Thoracic aorta (tissue), 2 donors: ENCODE data around the gene ZCCHC3. TPM values are rescaled to one million over a fixed set of nuclear protein-coding genes. Genes with fewer than 3 reads are reported as not detected.

Experiments used
- ATAC-seq: fragments of 150-250 bp; one replicate; pipeline ENCODE4 v1.8.0; 2017; ENCODE audit warnings: low read depth; ENCODE audit not compliant: insufficient number of reproducible peaks, low FRiP score
- DNase-seq: peaks from one replicate; pipeline ENCODE4 v3.0.0-alpha.2; 2020; ENCODE audit warnings: low spot score
- H3K27ac ChIP-seq, 2 donors: fragments of 200-600 bp; sonication (generic); 1 replicate in 1 of 2; 2 replicates in 1 of 2; pipeline ENCODE4 v1.5.1; 2016; ENCODE audit warnings: mild to moderate bottlenecking in 2 of 2, moderate library complexity in 2 of 2
- H3K27me3 ChIP-seq: fragments of 200-600 bp; sonication (generic); replicated peaks from 2 replicates; pipeline ENCODE4 v1.6.0; 2016; ENCODE audit warnings: mild to moderate bottlenecking; ENCODE audit not compliant: insufficient read depth
- H3K36me3 ChIP-seq: fragments of 200-600 bp; sonication (generic); one replicate; pipeline ENCODE4 v1.5.1; 2016
- H3K4me1 ChIP-seq, 2 donors: fragments of 200-600 bp; sonication (generic); 1 replicate in 1 of 2; 2 replicates in 1 of 2; pipeline versions ENCODE4 v1.5.1 to v1.6.0; 2016; ENCODE audit warnings: low read depth in 2 of 2, mild to moderate bottlenecking in 1 of 2; ENCODE audit not compliant: control insufficient read depth in 1 of 2
- H3K4me3 ChIP-seq: fragments of 200-600 bp; sonication (generic); 2 replicates; pipeline ENCODE4 v1.5.1; 2016; ENCODE audit warnings: mild to moderate bottlenecking
- H3K9me3 ChIP-seq: fragments of 200-600 bp; sonication (generic); 2 replicates; pipeline ENCODE4 v1.5.1; 2016
- total RNA-seq, 2 donors: library from RNA; depleted of rRNA; stranded (reverse); fragments of >200 nt; gene quantifications; one replicate each; pipeline versions ENCODE4 v1.1.0 to v1.2.3, GENCODE V29; 2016
- TF ChIP-seq, protein P1 (sequence below): fragments of 200-600 bp; sonication (generic); IDR thresholded peaks from one replicate; pipeline ENCODE4 v1.5.1; 2019; ENCODE audit warnings: antibody characterized with exemption

Gene ZCCHC3
- total RNA-seq, 2 donors from 2014 or later, result 14.4 to 19.5 TPM

GRCh38 chr20:346640-347316, 49.4 kb downstream of the ZCCHC3 start, which contains the start of gene NRSN2:
Gene NRSN2, plus strand, starts transcription at chr20:347111. Its CDS starts 2,533 bp downstream, at chr20:349644.
- H3K4me1 ChIP-seq, result peaks cover 0 to 15% of the 10 kb centered on the region in 2 donors
- peak within 1 kb of the TSS; percentile 90 to 95 for H3K27ac ChIP-seq
- no peaks in the 10 kb centered on the region for H3K9me3 ChIP-seq
- TF ChIP-seq, protein P1, sequence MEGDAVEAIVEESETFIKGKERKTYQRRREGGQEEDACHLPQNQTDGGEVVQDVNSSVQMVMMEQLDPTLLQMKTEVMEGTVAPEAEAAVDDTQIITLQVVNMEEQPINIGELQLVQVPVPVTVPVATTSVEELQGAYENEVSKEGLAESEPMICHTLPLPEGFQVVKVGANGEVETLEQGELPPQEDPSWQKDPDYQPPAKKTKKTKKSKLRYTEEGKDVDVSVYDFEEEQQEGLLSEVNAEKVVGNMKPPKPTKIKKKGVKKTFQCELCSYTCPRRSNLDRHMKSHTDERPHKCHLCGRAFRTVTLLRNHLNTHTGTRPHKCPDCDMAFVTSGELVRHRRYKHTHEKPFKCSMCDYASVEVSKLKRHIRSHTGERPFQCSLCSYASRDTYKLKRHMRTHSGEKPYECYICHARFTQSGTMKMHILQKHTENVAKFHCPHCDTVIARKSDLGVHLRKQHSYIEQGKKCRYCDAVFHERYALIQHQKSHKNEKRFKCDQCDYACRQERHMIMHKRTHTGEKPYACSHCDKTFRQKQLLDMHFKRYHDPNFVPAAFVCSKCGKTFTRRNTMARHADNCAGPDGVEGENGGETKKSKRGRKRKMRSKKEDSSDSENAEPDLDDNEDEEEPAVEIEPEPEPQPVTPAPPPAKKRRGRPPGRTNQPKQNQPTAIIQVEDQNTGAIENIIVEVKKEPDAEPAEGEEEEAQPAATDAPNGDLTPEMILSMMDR, result no peak
- H3K36me3 ChIP-seq, result peaks cover 8% of the 10 kb centered on the region
- no peaks in the 10 kb centered on the region for H3K27me3 ChIP-seq
- peak within 1 kb of the TSS; percentile 99 for H3K4me3 ChIP-seq
- ATAC-seq (peak; percentile 23), DNase-seq (no peak)

DNA sequence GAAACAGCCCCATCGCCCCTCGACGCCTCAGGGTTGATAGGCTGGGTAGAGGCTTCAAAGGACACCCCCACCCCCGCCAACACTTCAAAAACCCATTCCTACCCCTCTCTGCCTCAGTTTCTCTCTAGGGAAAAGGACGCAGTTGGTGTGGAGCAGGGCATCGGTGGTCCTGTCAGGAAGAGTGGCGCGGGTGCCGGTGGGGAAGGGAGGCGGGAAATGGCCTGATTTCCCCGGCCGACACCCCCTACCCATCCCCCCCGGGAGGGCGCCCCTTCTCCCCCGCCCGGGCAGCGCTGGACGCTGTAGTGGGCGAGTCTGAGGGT, 49.9 kb downstream of the ZCCHC3 start:
- Histone ChIP-seq H3K27ac (peak overlapping the region; percentile 90 to 95), H3K27me3 (no peaks in the 10 kb centered on the region), H3K9me3 (no peaks in the 10 kb centered on the region), H3K36me3 (peaks cover 12% of the 10 kb centered on the region), H3K4me1 (peaks cover 0 to 15% of the 10 kb centered on the region in 2 donors), H3K4me3 (peak overlapping the region; percentile 99)
- TF ChIP-seq, protein P1, result no peak
- DNase-seq (no peak), ATAC-seq (no peak)

DNA sequence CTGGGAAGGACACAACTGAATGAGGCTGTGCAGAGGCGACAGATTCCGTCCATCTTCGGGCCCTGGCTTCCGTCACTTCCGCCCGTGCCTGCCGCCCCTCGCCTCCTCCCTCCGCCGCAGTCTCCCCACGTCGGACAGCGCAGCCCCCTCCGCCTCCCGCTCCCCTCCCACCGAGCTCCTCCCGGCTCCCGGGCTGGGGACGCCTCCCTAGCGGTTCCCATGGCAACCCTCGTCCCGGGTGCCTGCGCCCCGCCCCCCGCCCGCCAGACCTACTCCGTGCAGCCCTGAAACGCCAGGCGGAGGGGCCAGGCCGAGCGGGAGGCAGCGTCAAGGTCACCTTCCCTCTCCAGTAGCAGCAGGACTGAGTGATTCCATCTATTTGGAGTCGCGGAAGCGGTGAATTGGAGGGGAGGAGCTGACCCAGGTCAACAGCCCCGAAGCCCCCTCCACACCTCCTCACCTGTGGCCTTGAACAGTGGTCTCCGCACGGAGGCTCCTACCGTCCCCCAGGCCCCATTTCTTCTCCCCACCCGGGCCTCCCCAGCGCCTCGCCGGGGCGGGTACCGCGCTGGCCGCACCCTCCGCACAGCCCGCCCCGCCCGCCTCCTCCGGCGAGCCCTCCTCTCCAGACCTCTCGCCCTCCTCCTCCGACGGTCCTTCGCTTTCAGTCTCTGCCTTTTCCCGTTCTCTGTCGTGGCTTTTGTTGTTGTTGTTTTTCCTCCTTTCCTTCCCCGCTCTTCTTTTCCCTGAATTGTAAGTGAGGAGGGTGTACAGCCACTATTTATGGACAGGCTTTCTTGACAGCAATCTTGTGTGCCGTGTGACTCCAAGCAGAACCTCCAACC, 50.5 kb downstream of the ZCCHC3 start:
- ATAC-seq (peak; percentile 74), DNase-seq (peak; percentile 72)
- peaks cover 12% of the 10 kb centered on the region for H3K36me3 ChIP-seq
- TF ChIP-seq, protein P1, result no peak
- peak overlapping the region; percentile 90 to 95 for H3K27ac ChIP-seq
- H3K9me3 ChIP-seq, result no peaks in the 10 kb centered on the region
- H3K4me3 ChIP-seq, result peak overlapping the region; percentile 99
- no peaks in the 10 kb centered on the region for H3K27me3 ChIP-seq
- peaks cover 0 to 15% of the 10 kb centered on the region in 2 donors for H3K4me1 ChIP-seq

- no peak overlapping the region for H3K27ac ChIP-seq
- no peaks in the 10 kb centered on the region for H3K9me3 ChIP-seq
- no peak overlapping the region for H3K4me3 ChIP-seq
- H3K4me1 ChIP-seq, result peaks cover 0 to 15% of the 10 kb centered on the region in 2 donors
- TF ChIP-seq, protein P1, result no peak
- DNase-seq (no peak), ATAC-seq (no peak)
- no peaks in the 10 kb centered on the region for H3K27me3 ChIP-seq
- peaks cover 12% of the 10 kb centered on the region for H3K36me3 ChIP-seq
Measured at GRCh38 chr20:348972-349841, 51.8 kb downstream of the ZCCHC3 start.

Other genes starting within 250 kb of the ZCCHC3 start
- not detected for gene DEFB125, start 209.9 kb upstream of the ZCCHC3 start, total RNA-seq
- not detected for gene DEFB126, start 155.0 kb upstream of the ZCCHC3 start, total RNA-seq
- gene DEFB127, start 140.1 kb upstream of the ZCCHC3 start, total RNA-seq, result not detected
- not detected for gene DEFB128, start 107.9 kb upstream of the ZCCHC3 start, total RNA-seq
- not detected for gene DEFB129, start 70.3 kb upstream of the ZCCHC3 start, total RNA-seq
- gene DEFB132, start 39.8 kb upstream of the ZCCHC3 start, total RNA-seq, result not detected
- gene C20orf96, start 6.8 kb upstream of the ZCCHC3 start, total RNA-seq, result 1 to 10 TPM in 1 of 2 donors, under 1 TPM in 1; 0.92 to 6.2 TPM
- 1 to 10 TPM; 3.9 to 5.4 TPM for gene SOX12, start 28.0 kb downstream of the ZCCHC3 start, total RNA-seq
- 10 to 100 TPM; 25.1 to 56.9 TPM for gene NRSN2, start 49.5 kb downstream of the ZCCHC3 start, total RNA-seq
- 1 to 10 TPM; 2.7 to 5.0 TPM for gene TRIB3, start 83.2 kb downstream of the ZCCHC3 start, total RNA-seq
- gene RBCK1, start 110.7 kb downstream of the ZCCHC3 start, total RNA-seq, result 100 to 1,000 TPM in 1 of 2 donors, 10 to 100 TPM in 1; 84.0 to 102 TPM
- 10 to 100 TPM; 33.8 to 40.0 TPM for gene TBC1D20, start 165.0 kb downstream of the ZCCHC3 start, total RNA-seq
- gene CSNK2A1, start 246.2 kb downstream of the ZCCHC3 start, total RNA-seq, result 10 to 100 TPM; 83.9 to 90.7 TPM